ENCODE results near the gene SAMD9L.

Gene SAMD9L

GRCh38 chr7:93120592-93121549 lies 27.3 kb downstream of the SAMD9L start:
- no peaks in the 10 kb centered on the region for H3K36me3 Mint-ChIP-seq (ENCODE audit: low read depth)
- H3K4me3 Mint-ChIP-seq = no peak overlapping the region
- H3K4me1 Mint-ChIP-seq = peaks cover 7% of the 10 kb centered on the region
- no peak overlapping the region for H3K27ac Mint-ChIP-seq
- peaks cover 16% of the 10 kb centered on the region for H3K27me3 Mint-ChIP-seq (ENCODE audit: low read depth, poor library complexity)
- peaks cover 16% of the 10 kb centered on the region for H3K9me3 Mint-ChIP-seq
- TF ChIP-seq CTCF (IDR thresholded peaks at IDR 0.05) = no peak
- DNase-seq = no peak

- TF ChIP-seq CTCF (IDR thresholded peaks at IDR 0.05) = no peak
- H3K27me3 Mint-ChIP-seq (ENCODE audit: low read depth, poor library complexity) = peaks cover 17% of the 10 kb centered on the region
- H3K36me3 Mint-ChIP-seq (ENCODE audit: low read depth) = no peaks in the 10 kb centered on the region
- H3K9me3 Mint-ChIP-seq = peaks cover 10% of the 10 kb centered on the region
- peaks cover 7% of the 10 kb centered on the region for H3K4me1 Mint-ChIP-seq
- DNase-seq = no peak
- H3K4me3 Mint-ChIP-seq = no peak overlapping the region
- no peak overlapping the region for H3K27ac Mint-ChIP-seq
Measured at GRCh38 chr7:93119191-93119905, 28.8 kb downstream of the SAMD9L start.

- Mint-ChIP-seq H3K4me1 (peaks cover 7% of the 10 kb centered on the region), H3K36me3 (ENCODE audit: low read depth) (no peaks in the 10 kb centered on the region), H3K27me3 (ENCODE audit: low read depth, poor library complexity) (peaks cover 14% of the 10 kb centered on the region), H3K9me3 (peaks cover 10% of the 10 kb centered on the region), H3K4me3 (no peak within 1 kb of the TSS), H3K27ac (no peak within 1 kb of the TSS)
- no peak for TF ChIP-seq CTCF (IDR thresholded peaks at IDR 0.05)
- no peak for DNase-seq
Measured at GRCh38 chr7:93117852-93118530, 30.2 kb downstream of the SAMD9L start, which contains the start of gene SAMD9. SAMD9 (minus strand) TSS chr7:93117979; CDS start chr7:93106097, 11,882 bp downstream.

GRCh38 chr7:93117327-93117726 lies 30.9 kb downstream of the SAMD9L start:
- TF ChIP-seq CTCF (IDR thresholded peaks at IDR 0.05) = no peak
- Mint-ChIP-seq H3K4me3 (no peak overlapping the region), H3K27ac (no peak overlapping the region), H3K36me3 (ENCODE audit: low read depth) (no peaks in the 10 kb centered on the region), H3K4me1 (peaks cover 7% of the 10 kb centered on the region), H3K9me3 (peaks cover 15% of the 10 kb centered on the region), H3K27me3 (ENCODE audit: low read depth, poor library complexity) (peaks cover 17% of the 10 kb centered on the region)
- DNase-seq = no peak

GRCh38 chr7:93115796-93116195 lies 32.4 kb downstream of the SAMD9L start:
- TF ChIP-seq CTCF (IDR thresholded peaks at IDR 0.05) = no peak
- Mint-ChIP-seq H3K36me3 (ENCODE audit: low read depth) (no peaks in the 10 kb centered on the region), H3K9me3 (peaks cover 15% of the 10 kb centered on the region), H3K27me3 (ENCODE audit: low read depth, poor library complexity) (peaks cover 16% of the 10 kb centered on the region), H3K4me3 (no peak overlapping the region), H3K4me1 (peaks cover 7% of the 10 kb centered on the region), H3K27ac (no peak overlapping the region)
- DNase-seq = no peak
